ENCODE measurements around the gene TMEM123. TPM values are rescaled to one million over a fixed set of nuclear protein-coding genes. Genes with fewer than 3 reads are reported as not detected.

The TMEM123 gene
- total and polyA plus RNA-seq, 2 of the 4 experiments (the other 2 are of a cell fraction): 96.9 to 127 TPM

DNA sequence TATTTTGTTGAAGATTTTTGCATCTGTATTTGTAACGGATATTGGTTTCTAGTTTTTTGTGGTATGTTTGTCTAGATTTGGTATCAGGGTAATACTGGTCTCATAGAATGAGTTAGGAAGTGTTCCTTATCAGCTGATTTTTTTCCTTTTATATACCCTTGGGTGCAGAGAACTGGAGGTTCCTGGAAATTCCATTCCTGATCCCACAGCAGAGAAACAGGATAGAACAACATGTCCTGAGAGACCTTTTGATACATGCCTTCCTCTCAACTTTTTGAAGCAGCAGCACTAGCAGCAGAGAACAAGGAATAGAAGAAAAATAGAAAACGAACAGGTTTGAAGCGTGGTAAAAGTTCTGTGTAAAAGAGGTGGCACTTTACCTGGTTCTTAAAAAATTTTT lies 68.7 kb downstream of the TMEM123 start:
- CTCF ChIA-PET: no interaction called here
- intact Hi-C loops (cut with micrococcal nuclease): no loop called here
- Histone ChIP-seq H2BK120ac (ENCODE audit: low read depth, low read length) (no peak overlapping the region), H4K20me1 (ENCODE audit: insufficient read depth, low read length) (0 out of 2 replicates have a peak, but pooled peaks cover 3% of the 10 kb centered on the region), H3K56ac (ENCODE audit: extremely low read depth, insufficient read depth, low read length) (no peak overlapping the region), H3K27me3 (ENCODE audit: control insufficient read depth, insufficient read depth, low read length) (no peaks in the 10 kb centered on the region), H3K9me1 (ENCODE audit: insufficient read depth, low read length) (no peaks in the 10 kb centered on the region), H3K4me1 (ENCODE audit: control insufficient read depth, insufficient read depth, low read length) (no peaks in the 10 kb centered on the region), H3K79me1 (ENCODE audit: low read depth in 1 of 2, low read length in 2 of 2) (peaks cover 25 to 58% of the 10 kb centered on the region in 2 experiments), H3K9me3 (ENCODE audit: control insufficient read depth, insufficient read depth, low read length) (no peaks in the 10 kb centered on the region), H2AK9ac (replicated peaks; ENCODE audit: low read depth, low read length, poor library complexity) (no peak overlapping the region), H3K14ac (replicated peaks; ENCODE audit: low read depth, low read length) (no peak overlapping the region; the same call in 1 of the 2 replicates), H3K9ac (ENCODE audit: low read depth, low read length) (no peak overlapping the region), H2AK5ac (ENCODE audit: low read depth, low read length) (no peak overlapping the region), H4K5ac (ENCODE audit: low read depth, low read length) (no peak overlapping the region), H3K18ac (ENCODE audit: low read depth, low read length) (no peak overlapping the region), H2AFZ (replicated peaks; ENCODE audit: low read length, poor library complexity) (no peak overlapping the region), H3K4me2 (ENCODE audit: low read depth, low read length) (no peak overlapping the region), H4K91ac (ENCODE audit: insufficient read depth, low read depth, low read length) (no peak overlapping the region), H4K8ac (ENCODE audit: low read depth in 2 of 2, low read length in 2 of 2) (no peak overlapping the region), H2BK20ac (ENCODE audit: low read depth, low read length) (no peak overlapping the region), H3K4me3 (ENCODE audit: insufficient read depth, low read depth, low read length) (no peak overlapping the region), H3K27ac (ENCODE audit: insufficient read depth, low read length) (no peak overlapping the region), H3K23ac (ENCODE audit: low read depth, low read length) (no peak overlapping the region), H2BK15ac (ENCODE audit: low read depth, low read length) (no peak overlapping the region), H3K36me3 (ENCODE audit: control insufficient read depth, insufficient read depth, low read length) (peaks cover 32% of the 10 kb centered on the region), H3K4ac (ENCODE audit: low read depth, low read length) (no peak overlapping the region), H2BK5ac (ENCODE audit: low read depth, low read length, poor library complexity, severe bottlenecking) (no peak overlapping the region)
- no CpG with 5 or more reads among the region's 3 CpGs for WGBS, 2 experiments (ENCODE audit: extremely low coverage in 2 of 2, insufficient read length in 1 of 2)
- in situ Hi-C loops (cut with MboI; ENCODE audit: low sequenced_read_pairs): loop anchor here (25.0 kb wide), 1 partner anchor 97 kb away; no protein-coding TSS in a partner anchor
- DNase-seq (no peak), ATAC-seq (ENCODE audit: low read depth) (no peak)
- no peak for TF ChIP-seq POLR2A (IDR thresholded peaks at IDR 0.05; ENCODE audit: low read depth, low read length)
- no peak for TF ChIP-seq RAD21 (IDR thresholded peaks at IDR 0.05; ENCODE audit: low read length)
- TF ChIP-seq, protein P1, sequence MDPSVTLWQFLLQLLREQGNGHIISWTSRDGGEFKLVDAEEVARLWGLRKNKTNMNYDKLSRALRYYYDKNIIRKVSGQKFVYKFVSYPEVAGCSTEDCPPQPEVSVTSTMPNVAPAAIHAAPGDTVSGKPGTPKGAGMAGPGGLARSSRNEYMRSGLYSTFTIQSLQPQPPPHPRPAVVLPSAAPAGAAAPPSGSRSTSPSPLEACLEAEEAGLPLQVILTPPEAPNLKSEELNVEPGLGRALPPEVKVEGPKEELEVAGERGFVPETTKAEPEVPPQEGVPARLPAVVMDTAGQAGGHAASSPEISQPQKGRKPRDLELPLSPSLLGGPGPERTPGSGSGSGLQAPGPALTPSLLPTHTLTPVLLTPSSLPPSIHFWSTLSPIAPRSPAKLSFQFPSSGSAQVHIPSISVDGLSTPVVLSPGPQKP (IDR thresholded peaks at IDR 0.05; ENCODE audit: borderline replicate concordance, low read depth, low read length): no peak
- no peak for TF ChIP-seq RFX5 (IDR thresholded peaks at IDR 0.05; ENCODE audit: low read depth, low read length)
- no peak for TF ChIP-seq RCOR1 (IDR thresholded peaks at IDR 0.05; ENCODE audit: insufficient replicate concordance, low read length)
- TF ChIP-seq CEBPB (IDR thresholded peaks at IDR 0.05; ENCODE audit: low read depth, low read length): no peak
- TF ChIP-seq FOS (IDR thresholded peaks at IDR 0.05; ENCODE audit: low read depth, low read length): no peak
- no peak for TF ChIP-seq CHD1 (IDR thresholded peaks at IDR 0.05; ENCODE audit: low read depth, low read length)
- TF ChIP-seq, protein P2, sequence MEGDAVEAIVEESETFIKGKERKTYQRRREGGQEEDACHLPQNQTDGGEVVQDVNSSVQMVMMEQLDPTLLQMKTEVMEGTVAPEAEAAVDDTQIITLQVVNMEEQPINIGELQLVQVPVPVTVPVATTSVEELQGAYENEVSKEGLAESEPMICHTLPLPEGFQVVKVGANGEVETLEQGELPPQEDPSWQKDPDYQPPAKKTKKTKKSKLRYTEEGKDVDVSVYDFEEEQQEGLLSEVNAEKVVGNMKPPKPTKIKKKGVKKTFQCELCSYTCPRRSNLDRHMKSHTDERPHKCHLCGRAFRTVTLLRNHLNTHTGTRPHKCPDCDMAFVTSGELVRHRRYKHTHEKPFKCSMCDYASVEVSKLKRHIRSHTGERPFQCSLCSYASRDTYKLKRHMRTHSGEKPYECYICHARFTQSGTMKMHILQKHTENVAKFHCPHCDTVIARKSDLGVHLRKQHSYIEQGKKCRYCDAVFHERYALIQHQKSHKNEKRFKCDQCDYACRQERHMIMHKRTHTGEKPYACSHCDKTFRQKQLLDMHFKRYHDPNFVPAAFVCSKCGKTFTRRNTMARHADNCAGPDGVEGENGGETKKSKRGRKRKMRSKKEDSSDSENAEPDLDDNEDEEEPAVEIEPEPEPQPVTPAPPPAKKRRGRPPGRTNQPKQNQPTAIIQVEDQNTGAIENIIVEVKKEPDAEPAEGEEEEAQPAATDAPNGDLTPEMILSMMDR (conservative IDR thresholded peaks at IDR 0.05; ENCODE audit: low read depth, low read length): no peak
- no peak for TF ChIP-seq BHLHE40 (IDR thresholded peaks at IDR 0.05; ENCODE audit: low read depth, low read length)
- TF ChIP-seq, protein P3, sequence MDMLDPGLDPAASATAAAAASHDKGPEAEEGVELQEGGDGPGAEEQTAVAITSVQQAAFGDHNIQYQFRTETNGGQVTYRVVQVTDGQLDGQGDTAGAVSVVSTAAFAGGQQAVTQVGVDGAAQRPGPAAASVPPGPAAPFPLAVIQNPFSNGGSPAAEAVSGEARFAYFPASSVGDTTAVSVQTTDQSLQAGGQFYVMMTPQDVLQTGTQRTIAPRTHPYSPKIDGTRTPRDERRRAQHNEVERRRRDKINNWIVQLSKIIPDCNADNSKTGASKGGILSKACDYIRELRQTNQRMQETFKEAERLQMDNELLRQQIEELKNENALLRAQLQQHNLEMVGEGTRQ (IDR thresholded peaks at IDR 0.05; ENCODE audit: low read depth, low read length): no peak
- no peak for TF ChIP-seq MXI1 (IDR thresholded peaks at IDR 0.05; ENCODE audit: borderline replicate concordance, low read depth, low read length)
- TF ChIP-seq NFE2L2 (IDR thresholded peaks at IDR 0.05; ENCODE audit: low read depth, low read length): no peak
- TF ChIP-seq SMC3 (IDR thresholded peaks at IDR 0.05; ENCODE audit: low read depth, low read length): no peak
- no peak for TF ChIP-seq MAZ (IDR thresholded peaks at IDR 0.05; ENCODE audit: borderline replicate concordance, low read depth, low read length)
- TF ChIP-seq MAFK (IDR thresholded peaks at IDR 0.05; ENCODE audit: low read depth, low read length): no peak
- POLR2A ChIA-PET (ENCODE audit: unreplicated experiment): no interaction called here
- dilution Hi-C loops (cut with HindIII; ENCODE audit: low sequenced_read_pairs, unreplicated experiment): no loop called here
- BruUV-seq (replicated peaks): no TSS peak
